GM19023 (cell line): ENCODE results near the gene MAST3.
"Not testable (repeated sequence)": the region's sequence is repeated elsewhere in the genome, so short reads cannot be mapped to it uniquely, and the experiment has no call there.

ENCODE experiments used
- ATAC-seq: cut with Tn5 transposase; IDR thresholded peaks from one replicate; pipeline ENCODE4 v1.9.1; 2021; ENCODE audit warnings: mild to moderate bottlenecking, moderate library complexity; ENCODE audit not compliant: unreplicated experiment

Gene MAST3

GRCh38 chr19:18085702-18086457, 11.7 kb upstream of the MAST3 start:
- ATAC-seq = no peak

- ATAC-seq = no peak
Observed at GRCh38 chr19:18086590-18087138, 10.9 kb upstream of the MAST3 start, which contains the start of gene IL12RB1. Gene IL12RB1 (minus strand): TSS chr19:18086934. CDS start chr19:18086823, 111 bp downstream.

GRCh38 chr19:18089096-18089541, 8.5 kb upstream of the MAST3 start:
- not testable (repeated sequence) for ATAC-seq

GRCh38 chr19:18089726-18090125, 7.9 kb upstream of the MAST3 start:
- ATAC-seq = no peak

- no peak for ATAC-seq
Observed at GRCh38 chr19:18090545-18091216, 6.9 kb upstream of the MAST3 start.

GRCh38 chr19:18091217-18091608, 6.4 kb upstream of the MAST3 start:
- ATAC-seq = no peak

- no peak for ATAC-seq
Observed at GRCh38 chr19:18093439-18094161, 4.0 kb upstream of the MAST3 start.

GRCh38 chr19:18096258-18096657, 1.3 kb upstream of the MAST3 start:
- no peak for ATAC-seq

- no peak for ATAC-seq
Observed at GRCh38 chr19:18097993-18098890, 664 bp downstream of the MAST3 start.

GRCh38 chr19:18098891-18099622, 1.5 kb downstream of the MAST3 start:
- peak; percentile 58 for ATAC-seq

GRCh38 chr19:18099623-18099995, 2.0 kb downstream of the MAST3 start:
- ATAC-seq = no peak

- no peak for ATAC-seq
Observed at GRCh38 chr19:18100710-18101109, 3.1 kb downstream of the MAST3 start.

- no peak for ATAC-seq
Observed at GRCh38 chr19:18101268-18101667, 3.7 kb downstream of the MAST3 start.

- ATAC-seq = no peak
Observed at GRCh38 chr19:18102916-18103542, 5.5 kb downstream of the MAST3 start.

GRCh38 chr19:18104793-18105131, 7.2 kb downstream of the MAST3 start:
- no peak for ATAC-seq

- ATAC-seq = not testable (repeated sequence)
Observed at GRCh38 chr19:18105259-18105658, 7.7 kb downstream of the MAST3 start.

- ATAC-seq = no peak
Observed at GRCh38 chr19:18107235-18107634, 9.7 kb downstream of the MAST3 start.

- ATAC-seq = no peak
Observed at GRCh38 chr19:18108897-18109296, 11.3 kb downstream of the MAST3 start.

GRCh38 chr19:18109341-18109732, 11.8 kb downstream of the MAST3 start:
- ATAC-seq = no peak
